Activated naive CD4-positive, alpha-beta T cell (primary cell): ENCODE data around the gene FOXL3.
"Not testable (repeated sequence)": the region's sequence is repeated elsewhere in the genome, so short reads cannot be mapped to it uniquely, and the experiment has no call there.

Source experiments
- DNase-seq, 4 experiments: peaks; one replicate each; lab custom pipeline; 2025; lab: John Stamatoyannopoulos, UW

FOXL3 gene

DNA sequence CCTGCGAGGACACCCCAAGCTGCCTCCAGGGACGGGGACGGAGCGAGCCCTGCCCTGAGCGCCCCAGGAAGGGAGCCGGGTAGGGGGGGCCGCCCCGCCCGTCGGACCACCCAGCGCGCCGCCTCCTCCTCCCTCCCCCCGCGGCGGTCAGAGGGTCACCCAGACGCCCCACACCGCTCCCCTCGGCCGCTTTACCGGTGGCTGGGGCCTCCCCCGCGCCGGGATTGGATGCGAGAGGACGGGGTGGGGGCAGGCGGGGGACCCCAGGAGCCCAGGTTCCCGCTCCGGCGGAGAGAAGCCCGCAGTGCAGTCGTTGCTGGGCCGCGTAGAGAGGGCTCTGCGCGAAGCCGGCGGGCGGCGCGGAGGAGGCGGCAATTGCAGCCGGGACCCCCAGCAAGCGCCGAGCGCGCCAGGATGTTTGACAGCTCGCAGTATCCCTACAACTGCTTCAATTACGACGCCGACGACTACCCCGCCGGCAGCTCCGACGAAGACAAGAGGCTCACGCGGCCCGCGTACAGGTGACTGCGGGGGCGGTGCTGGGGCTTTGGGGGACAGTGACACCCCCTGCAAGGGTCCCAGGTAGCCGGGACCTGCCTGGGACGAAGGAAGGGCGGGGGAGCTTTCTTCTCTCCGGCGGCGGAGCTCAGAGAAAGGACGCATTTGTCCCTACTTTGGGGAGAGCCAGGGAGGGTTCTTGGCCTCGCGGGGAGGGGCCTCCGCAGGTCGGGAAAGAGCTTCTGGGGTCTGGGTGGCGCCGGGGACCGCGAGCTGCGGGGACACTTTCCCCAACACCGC lies at the start of gene FOXL3:
TSS of gene FOXL3 (plus strand) at position 415 of the 798 bp plus-strand sequence. CDS start at position 415, 0 bp downstream.
- no peak for DNase-seq

DNA sequence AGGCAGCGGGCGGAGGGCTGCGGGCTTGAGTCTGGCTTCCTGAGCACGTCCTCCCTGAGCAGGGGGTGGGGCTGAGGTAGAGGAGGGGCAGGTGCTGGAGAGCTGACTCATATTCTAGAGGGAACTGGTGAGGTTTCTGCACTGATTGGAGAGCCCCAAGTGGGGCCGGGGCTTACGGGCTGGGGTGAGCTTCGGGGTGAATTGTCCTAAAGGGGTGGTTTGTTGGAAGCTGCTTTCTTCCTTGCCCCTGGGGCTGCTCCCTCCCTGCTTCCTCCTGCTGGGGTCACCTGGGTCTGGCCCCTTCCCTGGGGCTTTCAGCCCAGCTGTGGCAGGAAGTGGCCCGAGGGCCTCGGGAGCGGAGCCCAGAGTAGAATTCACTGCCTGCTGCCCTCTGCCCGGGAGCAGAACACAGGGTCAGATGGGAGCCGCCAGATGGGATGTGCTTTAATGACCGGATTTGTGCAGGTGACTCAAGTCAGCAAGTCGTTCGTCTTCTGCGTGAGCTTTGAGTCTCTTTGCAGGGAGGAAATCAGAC lies 49.0 kb upstream of the FOXL3 start:
- DNase-seq, result no peak

DNA sequence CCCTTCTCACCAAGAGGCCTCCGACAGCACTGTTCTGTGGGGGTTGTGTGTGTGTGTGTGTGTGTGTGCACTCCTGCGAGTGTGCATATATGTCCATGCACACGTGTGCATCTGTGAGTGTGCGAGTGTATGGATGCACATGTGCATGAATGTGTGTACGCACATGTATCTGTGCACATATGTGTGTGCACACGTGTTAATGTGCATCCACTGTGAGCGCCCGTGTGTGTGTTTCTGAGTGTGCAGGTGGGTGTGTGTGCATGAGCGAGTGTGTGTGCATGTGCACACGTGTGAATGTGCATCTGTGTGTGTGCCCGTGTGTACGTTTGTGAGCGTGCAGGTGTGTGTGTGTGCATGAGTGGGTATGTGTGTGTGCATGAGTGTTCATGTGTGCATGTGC lies 48.5 kb upstream of the FOXL3 start:
- no peak for DNase-seq

DNA sequence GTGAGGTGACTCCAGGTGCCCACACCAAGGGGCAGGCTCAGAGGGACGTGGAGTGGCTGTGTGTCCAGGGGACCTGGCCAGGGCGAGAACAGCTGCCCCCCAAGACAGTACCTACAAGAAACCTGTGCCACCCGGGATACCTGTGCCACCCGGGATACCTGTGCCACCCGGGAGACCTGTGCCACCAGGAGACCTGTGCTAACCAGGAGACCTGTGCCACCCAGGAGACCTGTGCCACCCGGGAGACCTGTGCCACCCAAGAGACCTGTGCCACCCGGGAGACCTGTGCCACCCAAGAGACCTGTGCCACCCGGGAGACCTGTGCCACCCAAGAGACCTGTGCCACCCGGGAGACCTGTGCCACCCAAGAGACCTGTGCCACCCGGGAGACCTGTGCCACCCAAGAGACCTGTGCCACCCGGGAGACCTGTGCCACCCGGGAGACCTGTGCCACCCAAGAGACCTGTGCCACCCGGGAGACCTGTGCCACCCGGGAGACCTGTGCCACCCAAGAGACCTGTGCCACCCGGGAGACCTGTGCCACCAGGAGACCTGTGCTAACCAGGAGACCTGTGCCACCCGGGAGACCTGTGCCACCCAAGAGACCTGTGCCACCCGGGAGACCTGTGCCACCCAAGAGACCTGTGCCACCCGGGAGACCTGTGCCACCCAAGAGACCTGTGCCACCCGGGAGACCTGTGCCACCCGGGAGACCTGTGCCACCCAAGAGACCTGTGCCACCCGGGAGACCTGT lies 47.0 kb upstream of the FOXL3 start:
- not testable (repeated sequence) for DNase-seq

DNA sequence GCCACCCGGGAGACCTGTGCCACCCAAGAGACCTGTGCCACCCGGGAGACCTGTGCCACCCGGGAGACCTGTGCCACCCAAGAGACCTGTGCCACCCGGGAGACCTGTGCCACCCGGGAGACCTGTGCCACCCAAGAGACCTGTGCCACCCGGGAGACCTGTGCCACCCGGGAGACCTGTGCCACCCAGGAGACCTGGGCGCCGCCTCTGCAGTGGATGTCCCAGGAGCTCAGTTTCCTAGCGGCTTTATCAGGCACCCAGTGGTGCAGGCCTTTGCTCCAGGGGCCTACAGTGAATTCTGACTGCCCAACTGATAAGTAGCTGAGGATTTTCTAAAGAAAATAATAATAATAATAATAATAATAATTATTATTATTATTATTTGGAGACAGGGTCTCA lies 46.4 kb upstream of the FOXL3 start:
- DNase-seq, result not testable (repeated sequence)

DNA sequence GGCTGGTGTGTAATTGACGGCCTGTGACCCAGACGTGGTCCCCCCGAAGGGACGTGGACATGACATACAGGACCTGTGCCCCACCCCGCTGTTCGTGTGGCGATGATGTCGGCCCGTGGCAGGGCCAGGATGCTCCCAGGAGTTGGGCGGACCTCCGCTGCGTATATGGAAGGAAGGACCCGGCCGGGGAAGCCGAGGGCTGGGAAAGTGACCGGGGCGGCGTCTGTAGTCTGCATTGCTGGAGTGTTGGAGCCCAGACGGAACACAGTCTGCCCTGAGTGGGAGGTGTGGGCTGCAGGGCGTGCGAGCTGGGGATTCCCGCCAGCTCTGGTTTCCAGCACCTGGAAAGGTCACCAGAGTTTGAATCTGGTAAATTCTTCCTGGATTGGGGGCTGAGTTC lies 45.0 kb upstream of the FOXL3 start:
- no peak for DNase-seq

DNA sequence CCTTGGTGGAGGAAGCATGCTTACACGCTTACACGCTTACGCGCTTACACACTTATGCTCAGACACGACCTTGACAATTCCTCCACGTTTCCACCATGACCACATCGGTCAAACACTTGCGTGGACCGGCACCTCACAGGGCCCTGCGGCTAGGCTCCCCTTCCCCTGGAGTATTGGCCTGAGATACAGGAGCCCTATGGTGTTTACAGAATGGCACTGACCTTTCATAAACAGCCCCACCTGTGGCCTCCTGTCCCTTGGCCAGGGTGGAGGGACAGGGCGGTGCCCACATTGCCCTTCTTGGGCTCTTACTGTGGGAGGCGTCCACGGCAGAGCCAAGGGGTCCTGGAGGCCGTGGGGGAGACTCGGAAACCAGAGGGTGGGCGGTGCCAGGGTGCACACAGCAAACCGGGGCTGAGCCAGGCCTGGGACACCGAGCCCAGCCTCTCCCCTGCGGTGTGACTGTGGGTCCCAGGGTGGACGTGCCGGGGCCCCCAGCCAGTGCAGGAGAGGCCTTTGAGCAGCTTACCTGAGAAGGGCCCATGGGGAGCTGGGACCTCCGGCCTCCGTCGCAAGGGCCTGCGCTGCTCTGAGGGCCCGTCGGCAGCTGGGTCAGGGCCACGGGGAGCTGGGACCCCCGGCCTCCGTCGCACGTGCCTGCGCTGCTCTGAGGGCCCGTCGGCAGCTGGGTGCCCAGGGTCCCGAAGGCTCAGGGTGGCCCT lies 44.2 kb upstream of the FOXL3 start:
- no peak for DNase-seq

DNA sequence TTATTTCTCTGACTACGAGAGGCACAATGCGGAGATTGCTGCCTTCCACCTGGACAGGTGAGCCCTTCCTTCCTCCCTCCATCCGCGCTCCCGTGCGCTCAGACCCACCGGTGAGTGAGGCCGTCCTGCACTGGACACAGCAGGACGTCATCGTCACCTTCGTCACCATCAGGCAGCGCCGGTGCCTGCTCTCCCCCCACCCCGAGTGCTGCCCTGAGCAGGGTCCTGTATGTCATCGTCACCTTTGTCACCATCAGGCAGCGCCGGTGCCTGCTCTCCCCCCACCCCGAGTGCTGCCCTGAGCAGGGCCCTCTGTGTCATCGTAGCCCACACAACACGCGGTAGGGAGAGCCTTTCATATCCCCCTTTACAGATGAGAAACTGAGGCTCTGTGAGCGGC lies 43.5 kb upstream of the FOXL3 start:
- DNase-seq, result no peak

DNA sequence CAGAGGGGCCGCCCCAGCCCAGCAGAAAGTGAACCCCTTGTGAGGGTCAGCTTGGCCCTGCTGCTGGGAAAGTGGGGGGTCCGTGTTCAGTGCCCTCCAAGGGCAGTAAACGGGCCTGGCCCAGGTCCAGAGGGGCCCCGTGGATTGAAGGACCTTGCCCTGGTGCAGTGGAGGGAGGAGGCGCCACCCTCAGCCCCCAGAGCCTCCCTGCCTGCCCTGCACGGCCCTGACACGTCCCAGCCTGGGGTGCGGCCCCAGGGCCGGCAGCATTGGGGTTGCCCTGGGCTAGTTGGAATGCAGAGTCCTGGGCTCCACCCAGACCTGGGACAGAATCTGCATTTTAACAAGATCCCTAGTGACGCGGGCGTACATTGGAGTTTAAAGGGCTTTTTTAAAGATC lies 42.8 kb upstream of the FOXL3 start:
- no peak for DNase-seq

DNA sequence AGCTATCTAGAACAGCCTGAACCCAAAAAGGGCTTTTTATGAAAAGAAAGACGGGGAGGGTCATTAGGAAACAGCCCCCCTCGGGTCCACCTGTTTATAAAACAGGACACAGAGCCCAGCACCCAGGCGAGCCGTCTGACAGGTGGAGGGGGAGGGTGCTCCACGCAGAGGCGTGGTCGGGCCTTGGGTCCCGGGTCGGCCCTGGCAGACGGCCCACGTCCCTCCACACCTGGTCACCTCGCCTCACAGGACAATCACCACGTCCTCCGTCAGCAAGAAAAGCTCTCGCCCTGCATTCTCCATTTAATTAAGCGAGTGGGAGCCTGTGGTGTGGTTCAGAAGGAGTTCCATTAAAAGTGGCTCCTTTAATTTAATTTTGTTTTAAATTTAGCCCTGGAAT lies 42.3 kb upstream of the FOXL3 start:
- no peak for DNase-seq

DNA sequence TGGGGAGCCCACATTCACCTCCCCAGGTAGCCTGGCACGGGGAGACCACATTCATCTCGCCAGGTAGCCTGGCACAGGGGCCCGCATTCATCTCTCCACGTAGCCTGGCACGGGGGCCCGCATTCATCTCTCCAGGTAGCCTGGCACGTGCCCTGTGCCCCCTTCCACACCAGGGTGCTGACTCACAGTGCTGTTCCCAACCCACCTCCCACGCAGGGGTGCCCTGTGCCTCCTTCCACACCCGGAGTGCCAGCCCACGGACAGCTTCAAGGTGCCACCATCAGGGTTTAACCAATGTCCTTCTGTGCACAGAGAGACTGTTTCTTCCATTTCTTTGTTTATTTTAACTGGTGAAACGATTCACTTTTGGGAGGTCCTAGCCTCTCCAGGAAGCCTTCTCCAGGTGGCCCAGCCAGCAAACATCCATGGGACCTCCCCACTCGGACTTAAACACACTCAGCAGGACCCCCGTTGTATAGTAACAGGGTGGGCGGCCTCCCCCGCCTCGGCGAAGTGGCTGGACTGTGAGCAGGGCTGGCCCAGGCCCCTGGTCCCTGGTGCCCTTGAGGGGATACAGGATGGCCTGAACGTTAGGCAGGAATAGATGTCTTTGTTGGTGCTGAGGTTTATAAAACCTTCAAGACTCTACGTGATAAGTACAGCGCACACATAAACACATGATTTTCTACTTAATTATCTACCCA lies 41.1 kb upstream of the FOXL3 start:
- DNase-seq, result no peak

DNA sequence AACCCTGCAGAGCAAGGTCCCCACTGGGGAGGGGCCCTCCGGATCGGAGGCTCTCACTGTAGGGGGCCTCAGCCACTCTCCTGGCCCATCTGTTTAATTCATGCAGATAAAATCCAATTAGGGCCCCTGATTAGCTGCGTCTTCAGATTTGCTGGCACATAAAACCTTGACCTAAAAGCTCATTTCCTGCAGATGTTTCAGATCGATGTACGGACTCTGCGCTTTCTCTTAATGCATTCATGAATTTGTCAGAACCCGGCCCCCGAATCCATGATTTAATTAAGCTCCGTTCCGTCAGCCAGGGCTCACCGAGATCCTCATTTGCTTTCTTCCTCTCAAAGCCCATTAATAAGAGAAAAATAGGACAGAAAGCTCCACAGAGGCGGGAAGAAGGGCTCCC lies 40.0 kb upstream of the FOXL3 start:
- DNase-seq, result no peak

DNA sequence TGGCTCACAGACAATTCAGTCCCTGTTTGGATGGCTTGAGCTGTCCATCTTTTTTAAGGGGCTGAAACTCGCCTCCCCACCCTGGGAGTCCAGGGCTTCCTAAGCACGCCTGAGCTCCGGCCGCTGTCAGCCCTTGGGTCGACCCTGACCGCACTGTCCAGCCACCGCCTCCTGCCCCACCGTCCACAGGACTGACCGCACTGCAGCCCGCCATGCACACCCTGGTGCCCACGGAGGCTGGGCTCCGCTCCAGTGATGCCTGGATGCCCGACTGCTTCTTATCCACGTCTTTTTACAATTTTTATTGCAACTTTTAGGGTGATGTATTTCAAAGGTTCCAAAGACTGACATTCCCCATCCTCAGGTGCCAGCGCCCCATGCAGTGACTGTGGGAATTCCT lies 39.4 kb upstream of the FOXL3 start:
- DNase-seq, result no peak

DNA sequence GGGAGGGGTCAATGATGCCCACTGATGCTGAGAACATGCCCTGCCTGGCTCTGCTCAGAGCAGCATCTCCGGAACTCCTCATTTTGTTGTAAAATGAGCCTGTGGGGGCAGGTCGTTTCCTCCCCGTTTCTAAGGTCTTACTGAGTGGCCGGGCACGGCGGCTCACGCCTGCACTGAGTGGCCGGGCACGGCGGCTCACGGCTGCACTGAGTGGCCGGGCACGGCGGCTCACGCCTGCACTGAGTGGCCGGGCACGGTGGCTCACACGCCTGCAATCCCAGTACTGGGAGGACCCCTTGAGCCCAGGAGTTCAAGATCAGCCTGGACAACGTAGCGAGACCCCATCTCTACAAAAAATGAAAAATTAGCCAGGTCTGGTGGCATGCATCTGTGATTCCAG lies 39.0 kb upstream of the FOXL3 start:
- DNase-seq, result no peak

DNA sequence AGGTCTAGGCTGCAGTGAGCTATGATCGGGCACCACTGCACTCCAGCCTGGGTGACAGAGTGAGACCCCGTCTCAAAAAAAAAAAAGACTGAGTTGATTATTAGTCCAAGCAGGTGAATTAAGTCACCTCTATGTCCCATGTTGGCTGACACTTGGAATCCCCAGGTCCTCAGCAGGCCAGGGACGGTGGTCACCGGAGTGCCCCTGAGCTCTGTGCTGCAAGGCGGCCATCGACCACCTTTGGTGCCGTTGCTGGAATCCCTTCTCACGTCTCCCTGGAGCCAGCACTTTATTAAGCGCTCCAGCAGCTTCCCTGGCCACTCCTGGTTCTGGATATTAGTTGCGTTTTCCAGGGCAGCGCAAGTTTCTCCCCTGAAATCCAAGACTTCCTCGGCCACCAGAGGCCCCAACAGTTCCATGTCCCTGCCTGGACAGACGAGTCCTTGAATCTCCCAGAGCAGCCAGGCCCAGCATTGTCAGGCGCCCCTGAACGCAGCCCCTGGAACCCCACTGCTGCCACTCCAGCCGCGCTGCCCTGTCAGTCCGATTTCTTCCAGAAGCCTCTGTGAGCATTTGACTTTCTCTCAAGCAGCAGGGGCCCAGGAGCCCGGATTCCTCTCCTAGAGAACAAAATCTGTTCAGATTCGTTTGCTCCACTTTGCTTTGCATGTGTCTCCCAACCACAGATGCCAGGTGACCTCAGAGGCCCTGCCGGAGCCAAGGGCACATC lies 38.4 kb upstream of the FOXL3 start:
- no peak for DNase-seq

DNA sequence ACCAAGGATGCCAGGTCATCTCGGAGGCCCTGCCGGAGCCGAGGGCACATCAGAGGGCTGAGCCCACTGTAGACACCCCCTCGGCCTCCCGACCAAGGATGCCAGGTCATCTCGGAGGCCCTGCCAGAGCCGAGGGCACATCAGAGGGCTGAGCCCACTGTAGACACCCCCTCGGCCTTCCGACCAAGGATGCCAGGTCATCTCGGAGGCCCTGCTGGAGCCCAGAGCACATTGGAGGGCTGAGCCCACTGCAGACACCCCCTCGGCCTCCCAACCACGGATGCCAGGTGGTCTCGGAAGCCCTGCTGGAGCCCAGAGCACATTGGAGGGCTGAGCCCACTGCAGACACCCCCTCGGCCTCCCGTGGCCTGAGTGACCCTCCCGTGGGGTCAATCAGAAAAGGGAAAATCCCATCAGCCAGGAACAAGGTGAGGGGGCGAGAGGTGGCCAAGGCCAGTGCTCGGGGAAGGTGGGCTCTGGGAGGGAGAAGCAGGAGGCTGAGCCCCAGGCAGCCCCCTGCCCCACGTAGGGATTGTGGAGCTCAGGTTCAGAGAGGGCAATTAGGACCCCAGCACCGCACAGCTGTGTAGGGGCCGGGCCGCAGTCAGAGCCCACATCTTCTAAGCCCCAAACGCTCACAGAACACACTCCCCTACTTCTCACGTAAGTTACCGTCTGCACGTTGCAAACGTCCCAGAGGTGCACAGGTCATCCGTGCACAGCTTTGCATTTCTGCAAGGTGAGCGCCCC lies 37.6 kb upstream of the FOXL3 start:
- DNase-seq, result no peak

DNA sequence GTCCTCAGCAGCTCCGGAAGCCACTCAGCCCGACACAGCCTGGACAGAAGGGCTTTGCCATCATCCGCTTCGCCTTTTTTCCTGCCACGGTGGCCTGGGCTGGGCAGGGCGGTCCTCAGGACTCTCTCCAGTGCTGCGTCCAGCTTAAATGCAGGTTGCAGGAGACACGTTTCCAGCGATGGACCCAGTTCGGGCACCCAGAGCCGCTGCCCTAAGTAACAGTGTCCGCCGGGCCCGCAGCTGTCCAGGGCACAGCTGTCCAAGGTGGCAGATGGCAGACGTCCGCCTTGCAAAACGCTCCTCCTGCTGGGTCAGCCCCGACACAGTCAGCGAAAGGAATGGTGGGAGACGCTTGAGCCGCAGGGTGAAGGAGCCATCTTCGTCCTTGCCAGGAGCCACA lies 37.0 kb upstream of the FOXL3 start:
- no peak for DNase-seq

DNA sequence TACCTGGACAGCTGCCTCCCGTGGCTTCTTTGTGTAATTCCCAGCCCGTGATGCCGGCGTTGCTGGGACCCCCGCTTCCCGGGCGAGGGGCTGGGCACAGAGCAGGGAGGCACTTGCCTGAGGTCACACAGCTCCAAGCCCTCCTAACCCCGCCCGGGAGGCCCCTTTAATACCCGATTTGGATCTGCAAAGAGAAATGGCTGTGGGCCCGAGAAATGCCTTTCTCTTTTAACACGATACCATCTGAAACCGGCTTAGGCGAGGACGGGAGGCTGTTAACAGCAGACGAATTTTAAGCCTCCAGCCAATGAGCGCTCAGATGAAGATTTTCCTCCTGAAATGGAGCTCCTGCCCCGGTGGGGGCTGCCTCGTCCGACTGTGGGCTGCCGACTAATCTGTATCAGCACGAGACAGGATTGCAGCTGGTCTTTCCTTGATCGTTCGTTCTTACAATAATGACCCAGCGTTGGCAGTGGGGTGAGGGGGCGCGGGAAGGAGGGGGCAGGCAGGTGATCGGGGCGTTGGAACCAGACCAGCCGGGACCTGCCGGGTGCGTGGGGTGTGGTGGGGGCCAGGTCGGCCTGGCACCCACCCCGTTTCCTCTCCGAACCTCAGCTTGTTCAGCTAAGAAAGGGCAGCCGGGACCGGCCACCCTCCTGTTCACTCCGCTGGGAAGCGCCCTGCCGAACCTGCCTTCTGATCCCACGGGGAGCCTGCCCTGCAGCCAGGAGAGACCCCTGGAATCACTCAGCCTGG lies 36.2 kb upstream of the FOXL3 start:
- no peak for DNase-seq

DNA sequence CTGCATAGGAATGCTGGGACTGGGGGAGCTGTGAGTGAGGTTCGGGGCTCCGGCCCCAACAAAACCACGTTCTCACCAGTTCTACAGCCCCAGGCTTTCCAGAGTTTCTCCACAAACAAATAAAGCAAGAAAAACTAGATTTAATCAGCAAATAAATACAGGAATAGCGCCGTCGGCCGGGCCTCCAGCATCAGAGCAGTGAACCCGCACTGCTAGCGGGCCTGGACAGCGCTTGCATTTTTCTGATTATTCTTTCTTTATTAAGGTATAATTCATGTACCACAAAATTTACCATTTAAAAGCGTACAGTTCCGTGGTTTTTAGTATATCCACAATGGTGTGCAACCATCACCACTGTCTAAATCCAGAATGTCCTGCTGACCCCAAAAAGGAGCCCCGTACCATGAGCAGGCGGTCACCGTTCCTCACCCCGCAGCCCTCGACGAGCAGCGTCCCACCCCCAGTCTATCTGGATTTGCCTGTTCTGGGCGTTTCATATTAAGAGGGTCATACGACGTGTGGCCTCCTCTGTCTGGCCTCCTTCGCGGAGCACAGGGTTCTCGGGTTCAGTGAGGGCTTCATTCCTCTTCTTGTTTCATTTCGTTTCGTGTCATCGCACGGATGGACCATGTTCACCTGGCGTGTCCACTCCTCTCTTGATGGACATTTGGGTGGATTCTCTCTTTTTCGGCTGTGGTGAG lies 35.5 kb upstream of the FOXL3 start:
- DNase-seq, result no peak
